Measurements from ENCODE around the gene DUXB.

DUXB gene

DNA sequence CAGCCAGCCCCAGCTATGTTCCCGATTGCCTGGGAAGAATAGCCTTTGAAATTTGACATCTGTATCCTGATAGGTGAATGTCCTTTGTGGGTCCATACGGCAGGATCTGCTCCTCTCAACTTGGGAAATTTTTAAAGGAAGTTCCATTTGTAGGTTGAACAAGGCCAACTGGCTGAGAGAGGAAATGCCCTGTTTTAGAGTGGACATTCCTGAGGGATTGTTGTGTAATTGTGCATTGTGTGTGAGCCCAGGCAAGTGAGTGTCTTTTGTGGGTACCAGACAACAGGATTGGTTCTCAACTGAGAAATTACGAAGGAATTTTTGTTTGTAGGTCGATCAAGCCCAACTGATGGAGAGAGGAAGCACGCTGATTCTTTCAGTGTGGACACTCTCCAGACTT, 21.9 kb downstream of the DUXB start:
- no peak for DNase-seq (ENCODE audit: low read depth)
- H3K4me3 ChIP-seq (ENCODE audit: low read depth, low read length) = no peak overlapping the region
- in situ Hi-C loops (cut with HindIII; ENCODE audit: low sequenced_read_pairs) = no loop called here
- TF ChIP-seq, protein P1, sequence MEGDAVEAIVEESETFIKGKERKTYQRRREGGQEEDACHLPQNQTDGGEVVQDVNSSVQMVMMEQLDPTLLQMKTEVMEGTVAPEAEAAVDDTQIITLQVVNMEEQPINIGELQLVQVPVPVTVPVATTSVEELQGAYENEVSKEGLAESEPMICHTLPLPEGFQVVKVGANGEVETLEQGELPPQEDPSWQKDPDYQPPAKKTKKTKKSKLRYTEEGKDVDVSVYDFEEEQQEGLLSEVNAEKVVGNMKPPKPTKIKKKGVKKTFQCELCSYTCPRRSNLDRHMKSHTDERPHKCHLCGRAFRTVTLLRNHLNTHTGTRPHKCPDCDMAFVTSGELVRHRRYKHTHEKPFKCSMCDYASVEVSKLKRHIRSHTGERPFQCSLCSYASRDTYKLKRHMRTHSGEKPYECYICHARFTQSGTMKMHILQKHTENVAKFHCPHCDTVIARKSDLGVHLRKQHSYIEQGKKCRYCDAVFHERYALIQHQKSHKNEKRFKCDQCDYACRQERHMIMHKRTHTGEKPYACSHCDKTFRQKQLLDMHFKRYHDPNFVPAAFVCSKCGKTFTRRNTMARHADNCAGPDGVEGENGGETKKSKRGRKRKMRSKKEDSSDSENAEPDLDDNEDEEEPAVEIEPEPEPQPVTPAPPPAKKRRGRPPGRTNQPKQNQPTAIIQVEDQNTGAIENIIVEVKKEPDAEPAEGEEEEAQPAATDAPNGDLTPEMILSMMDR (IDR thresholded peaks at IDR 0.05; ENCODE audit: low read depth, low read length, missing control alignments) = no peak

DNA sequence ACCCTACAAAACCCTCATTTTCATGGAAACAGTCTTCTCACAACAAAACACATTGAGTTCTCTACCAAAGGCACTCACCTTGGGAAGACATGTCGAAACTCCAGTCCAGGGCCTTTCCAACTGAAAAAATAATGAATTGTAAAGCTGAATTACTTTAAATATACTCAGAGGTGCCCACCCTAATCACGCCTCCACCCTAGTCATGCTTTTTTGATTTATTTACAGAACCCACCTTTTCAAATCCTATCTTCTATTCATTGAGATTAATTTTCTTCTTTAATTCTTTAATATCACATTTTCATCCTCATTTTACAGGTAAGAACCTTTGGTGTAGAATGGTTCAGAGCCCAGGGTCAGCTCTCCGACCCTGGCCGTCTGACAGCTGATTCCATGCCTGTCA, 24.4 kb downstream of the DUXB start, which contains the start of gene CPHXL2:
Gene CPHXL2, minus strand, starts transcription at position 101 of the 400 bp plus-strand sequence. Its CDS starts 10 bp downstream, at position 91.
- in situ Hi-C loops (cut with HindIII; ENCODE audit: low sequenced_read_pairs) = no loop called here
- DNase-seq (ENCODE audit: low read depth) = no peak
- TF ChIP-seq, protein P1 (IDR thresholded peaks at IDR 0.05; ENCODE audit: low read depth, low read length, missing control alignments) = no peak
- no peak within 1 kb of the TSS for H3K4me3 ChIP-seq (ENCODE audit: low read depth, low read length)

- TF ChIP-seq, protein P1 (IDR thresholded peaks at IDR 0.05; ENCODE audit: low read depth, low read length, missing control alignments) = no peak
- no peak for DNase-seq (ENCODE audit: low read depth)
- H3K4me3 ChIP-seq (ENCODE audit: low read depth, low read length) = no peak overlapping the region
- in situ Hi-C loops (cut with HindIII; ENCODE audit: low sequenced_read_pairs) = no loop called here
These were observed 33.8 kb downstream of the DUXB start for GRCh38 chr16:75667503-75667902.

DNA sequence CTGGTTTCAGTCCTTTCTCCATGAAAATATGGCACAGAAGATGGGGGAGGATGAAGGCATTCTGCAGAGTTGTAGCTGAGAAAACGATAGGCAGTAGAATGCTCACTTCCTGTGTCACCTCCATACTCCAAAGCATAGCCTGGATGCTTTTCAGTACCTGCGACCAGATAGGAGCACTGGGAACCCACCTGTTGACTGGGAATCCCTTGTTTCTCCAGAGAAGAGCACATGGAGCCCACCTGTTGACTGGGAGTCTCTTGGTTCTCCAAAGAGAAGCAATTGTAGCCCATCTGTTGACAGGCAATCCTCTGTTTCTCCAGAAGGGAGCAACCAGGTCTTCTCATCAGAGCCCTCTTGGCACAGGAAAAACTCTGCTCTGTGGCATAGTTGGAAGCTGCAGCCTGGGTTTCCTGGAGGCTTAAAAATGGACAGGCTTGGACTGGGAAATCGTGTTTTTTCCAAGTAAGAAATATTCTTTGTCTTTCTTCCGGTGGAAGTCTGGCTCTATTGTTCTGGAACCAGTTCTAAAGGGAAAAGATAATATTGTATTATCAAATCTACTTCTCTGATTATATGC, 40.4 kb downstream of the DUXB start:
- DNase-seq (ENCODE audit: low read depth) = no peak
- no peak overlapping the region for H3K4me3 ChIP-seq (ENCODE audit: low read depth, low read length)
- in situ Hi-C loops (cut with HindIII; ENCODE audit: low sequenced_read_pairs) = no loop called here
- TF ChIP-seq, protein P1 (IDR thresholded peaks at IDR 0.05; ENCODE audit: low read depth, low read length, missing control alignments) = no peak

GRCh38 chr16:75660321-75660720, 40.9 kb downstream of the DUXB start:
- DNase-seq (ENCODE audit: low read depth) = no peak
- no peak overlapping the region for H3K4me3 ChIP-seq (ENCODE audit: low read depth, low read length)
- in situ Hi-C loops (cut with HindIII; ENCODE audit: low sequenced_read_pairs) = no loop called here
- TF ChIP-seq, protein P1 (IDR thresholded peaks at IDR 0.05; ENCODE audit: low read depth, low read length, missing control alignments) = no peak

- in situ Hi-C loops (cut with HindIII; ENCODE audit: low sequenced_read_pairs) = no loop called here
- DNase-seq (ENCODE audit: low read depth) = no peak
- TF ChIP-seq, protein P1 (IDR thresholded peaks at IDR 0.05; ENCODE audit: low read depth, low read length, missing control alignments) = no peak
These were observed 43.1 kb downstream of the DUXB start for GRCh38 chr16:75658175-75658574.

More at GRCh38 chr16:75658175-75658574, 43.1 kb downstream of the DUXB start:
- H3K4me3 ChIP-seq (ENCODE audit: low read depth, low read length) = no peak overlapping the region

All from astrocyte of the cerebellum (primary cell).